HG03558 (cell line): ENCODE results near the gene OLFM3.

Experiments used
- ATAC-seq: cut with Tn5 transposase; IDR thresholded peaks from one replicate; pipeline ENCODE4 v1.9.1; 2021; ENCODE audit warnings: moderate number of reproducible peaks; ENCODE audit not compliant: unreplicated experiment; ENCODE audit errors: extremely low read depth

The OLFM3 gene

GRCh38 chr1:101854271-101854670 lies 142.5 kb downstream of the OLFM3 start:
- no peak for ATAC-seq

GRCh38 chr1:101852936-101853335 lies 143.8 kb downstream of the OLFM3 start:
- ATAC-seq, result no peak

GRCh38 chr1:101849356-101849755 lies 147.4 kb downstream of the OLFM3 start:
- ATAC-seq, result no peak

- no peak for ATAC-seq
Measured at GRCh38 chr1:101847626-101848025, 149.1 kb downstream of the OLFM3 start.

GRCh38 chr1:101846820-101847219 lies 149.9 kb downstream of the OLFM3 start:
- no peak for ATAC-seq

GRCh38 chr1:101843160-101843559 lies 153.6 kb downstream of the OLFM3 start:
- ATAC-seq, result no peak

GRCh38 chr1:101841824-101842223 lies 154.9 kb downstream of the OLFM3 start:
- ATAC-seq, result no peak

- no peak for ATAC-seq
Measured at GRCh38 chr1:101835988-101836387, 160.7 kb downstream of the OLFM3 start.

GRCh38 chr1:101833312-101833711 lies 163.4 kb downstream of the OLFM3 start:
- no peak for ATAC-seq

GRCh38 chr1:101826416-101826815 lies 170.3 kb downstream of the OLFM3 start:
- ATAC-seq, result no peak

GRCh38 chr1:101820071-101820470 lies 176.7 kb downstream of the OLFM3 start:
- ATAC-seq, result no peak

GRCh38 chr1:101816262-101816661 lies 180.5 kb downstream of the OLFM3 start:
- ATAC-seq, result no peak

- ATAC-seq, result no peak
Measured at GRCh38 chr1:101798417-101798816, 198.3 kb downstream of the OLFM3 start.

- no peak for ATAC-seq
Measured at GRCh38 chr1:101797722-101798121, 199.0 kb downstream of the OLFM3 start.

- no peak for ATAC-seq
Measured at GRCh38 chr1:101781201-101781831, 215.4 kb downstream of the OLFM3 start.

GRCh38 chr1:101769520-101769919 lies 227.2 kb downstream of the OLFM3 start:
- no peak for ATAC-seq

- no peak for ATAC-seq
Measured at GRCh38 chr1:101757985-101758384, 238.7 kb downstream of the OLFM3 start.

- no peak for ATAC-seq
Measured at GRCh38 chr1:101756411-101756810, 240.3 kb downstream of the OLFM3 start.
